ENCODE measurements around the gene NDUFA11. TPM values are rescaled to one million over a fixed set of nuclear protein-coding genes. Genes with fewer than 3 reads are reported as not detected.
"Not testable (repeated sequence)": the region's sequence is repeated elsewhere in the genome, so short reads cannot be mapped to it uniquely, and the experiment has no call there.

Gene NDUFA11
- total and polyA plus RNA-seq, 9 of the 15 experiments (the other 6 are each of a cell fraction or from before 2014, with no cell fraction given): 63.3 to 486 (median 274) TPM

DNA sequence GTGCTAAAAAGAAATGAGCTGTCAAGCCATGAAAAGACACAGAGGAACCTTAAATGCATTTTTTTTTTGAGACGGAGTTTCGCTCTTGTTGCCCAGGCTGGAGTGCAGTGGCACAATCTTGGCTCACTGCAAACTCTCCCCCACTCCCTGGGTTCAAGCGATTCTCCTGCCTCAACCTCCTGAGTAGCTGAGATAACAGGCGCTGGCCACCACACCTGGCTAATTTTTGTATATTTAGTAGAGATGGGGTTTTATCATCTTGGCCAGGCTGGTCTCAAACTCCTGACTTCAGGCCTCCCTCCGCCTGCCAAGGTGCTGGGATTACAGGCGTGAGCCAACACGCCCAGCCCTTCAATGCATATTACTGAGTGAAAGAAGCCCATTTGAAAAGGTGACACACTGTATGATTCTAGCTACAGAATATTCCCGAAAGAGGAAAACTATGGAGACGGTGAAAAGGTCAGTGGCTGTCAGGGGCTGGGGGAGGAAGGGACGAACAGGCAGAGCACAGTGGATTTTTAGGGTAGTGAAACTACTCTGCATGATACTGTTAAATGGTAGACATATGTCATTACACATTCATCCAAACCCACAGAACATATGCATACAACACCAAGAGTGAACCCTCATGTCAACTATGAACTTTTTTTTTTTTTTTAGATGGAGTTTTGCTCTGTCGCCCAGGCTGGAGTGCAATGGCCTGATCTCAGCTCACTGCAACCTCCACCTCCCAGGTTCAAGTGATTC is 19.4 kb downstream of the NDUFA11 start (continued):
- peak; percentile 67 for TF ChIP-seq TEAD4 (IDR thresholded peaks at IDR 0.05; ENCODE audit: low read length)
- TF ChIP-seq TEAD4 (CRISPR knock-in tag; IDR thresholded peaks at IDR 0.05; ENCODE audit: borderline replicate concordance): not testable (repeated sequence)

DNA sequence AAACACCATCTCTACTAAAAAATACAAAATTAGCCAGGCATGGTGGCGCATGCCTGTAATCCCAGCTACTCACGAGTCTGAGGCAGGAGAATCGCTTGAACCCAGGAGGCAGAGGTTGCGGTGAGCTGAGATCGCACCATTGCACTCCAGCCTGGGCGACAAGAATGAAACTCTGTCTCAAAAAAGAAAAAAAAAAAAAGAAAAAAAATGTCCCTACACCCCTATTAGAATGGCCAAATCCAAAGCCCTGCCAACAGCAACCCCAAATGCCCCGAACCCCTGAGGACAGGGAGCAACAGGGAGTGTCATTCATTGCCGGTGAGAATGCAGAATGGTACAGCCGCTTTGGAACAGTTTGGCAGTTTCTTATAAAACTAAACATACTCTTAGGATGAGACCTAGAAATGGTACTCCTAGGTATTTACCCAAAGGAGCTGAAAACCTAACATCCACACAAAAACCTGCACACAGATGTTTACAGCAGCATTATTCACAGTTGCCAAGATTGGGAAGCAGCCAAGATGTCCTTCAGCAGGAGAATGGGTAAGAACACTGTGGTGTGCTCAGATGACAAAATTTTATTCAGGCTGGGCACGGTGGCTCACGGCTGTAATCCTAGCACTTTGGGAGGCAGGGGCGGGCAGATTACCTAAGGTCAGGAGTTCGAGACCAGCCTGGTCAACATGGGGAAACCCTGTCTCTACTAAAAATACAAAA is 20.3 kb downstream of the NDUFA11 start:
- CTCF ChIA-PET (ENCODE audit: low intra/inter-chr PET ratio); BruUV-seq (replicated peaks); ATAC-seq; H3K9ac ChIP-seq (ENCODE audit: insufficient read depth in 1 of 2, low read depth in 2 of 2, low read length in 2 of 2); H3K4me2 ChIP-seq (ENCODE audit: insufficient read depth, low read length); H2AFZ ChIP-seq (ENCODE audit: low read depth, low read length); intact Hi-C loops (cut with micrococcal nuclease); H3K9me3 ChIP-seq (replicated peaks; ENCODE audit: control insufficient read depth, insufficient read depth, low read depth, low read length); H3K9me1 ChIP-seq (ENCODE audit: control insufficient read depth, insufficient read depth, low read length); H3K79me2 ChIP-seq (ENCODE audit: control insufficient read depth, insufficient read depth, low read length); H4K20me1 ChIP-seq (replicated peaks; ENCODE audit: control insufficient read depth, insufficient read depth, low read length); H3K36me3 ChIP-seq (ENCODE audit: control insufficient read depth, insufficient read depth, low read length); FAIRE-seq; in situ Hi-C loops (cut with MboI); H3K4me3 ChIP-seq; DNase-seq (ENCODE audit: extremely low read depth in 1 of 4, low spot score in 3 of 4); H3K27ac ChIP-seq (ENCODE audit: extremely low read depth, low read depth, low read length): not testable (repeated sequence)
- Histone ChIP-seq H3K27me3 (ENCODE audit: control insufficient read depth in 2 of 2, insufficient read depth in 2 of 2, low read length in 2 of 2) (peaks cover 15 to 35% of the 10 kb centered on the region in 2 experiments; a peak in 4 of 5 replicates), H3K4me1 (replicated peaks in 1 of 2; ENCODE audit: control insufficient read depth in 2 of 2, insufficient read depth in 2 of 2, low read length in 2 of 2) (peaks cover 2 to 19% of the 10 kb centered on the region in 2 experiments; a peak in 2 of 5 replicates)
- TF ChIP-seq, protein P1, sequence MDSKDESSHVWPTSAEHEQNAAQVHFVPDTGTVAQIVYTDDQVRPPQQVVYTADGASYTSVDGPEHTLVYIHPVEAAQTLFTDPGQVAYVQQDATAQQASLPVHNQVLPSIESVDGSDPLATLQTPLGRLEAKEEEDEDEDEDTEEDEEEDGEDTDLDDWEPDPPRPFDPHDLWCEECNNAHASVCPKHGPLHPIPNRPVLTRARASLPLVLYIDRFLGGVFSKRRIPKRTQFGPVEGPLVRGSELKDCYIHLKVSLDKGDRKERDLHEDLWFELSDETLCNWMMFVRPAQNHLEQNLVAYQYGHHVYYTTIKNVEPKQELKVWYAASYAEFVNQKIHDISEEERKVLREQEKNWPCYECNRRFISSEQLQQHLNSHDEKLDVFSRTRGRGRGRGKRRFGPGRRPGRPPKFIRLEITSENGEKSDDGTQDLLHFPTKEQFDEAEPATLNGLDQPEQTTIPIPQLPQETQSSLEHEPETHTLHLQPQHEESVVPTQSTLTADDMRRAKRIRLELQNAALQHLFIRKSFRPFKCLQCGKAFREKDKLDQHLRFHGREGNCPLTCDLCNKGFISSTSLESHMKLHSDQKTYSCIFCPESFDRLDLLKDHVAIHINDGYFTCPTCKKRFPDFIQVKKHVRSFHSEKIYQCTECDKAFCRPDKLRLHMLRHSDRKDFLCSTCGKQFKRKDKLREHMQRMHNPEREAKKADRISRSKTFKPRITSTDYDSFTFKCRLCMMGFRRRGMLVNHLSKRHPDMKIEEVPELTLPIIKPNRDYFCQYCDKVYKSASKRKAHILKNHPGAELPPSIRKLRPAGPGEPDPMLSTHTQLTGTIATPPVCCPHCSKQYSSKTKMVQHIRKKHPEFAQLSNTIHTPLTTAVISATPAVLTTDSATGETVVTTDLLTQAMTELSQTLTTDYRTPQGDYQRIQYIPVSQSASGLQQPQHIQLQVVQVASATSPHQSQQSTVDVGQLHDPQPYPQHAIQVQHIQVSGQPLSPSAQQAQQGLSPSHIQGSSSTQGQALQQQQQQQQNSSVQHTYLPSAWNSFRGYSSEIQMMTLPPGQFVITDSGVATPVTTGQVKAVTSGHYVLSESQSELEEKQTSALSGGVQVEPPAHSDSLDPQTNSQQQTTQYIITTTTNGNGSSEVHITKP (IDR thresholded peaks at IDR 0.05; ENCODE audit: partially characterized antibody): peak; percentile 25
- 0 out of 2 replicates have a peak, but pooled peaks have one; percentile 4 for TF ChIP-seq NFIC (IDR thresholded peaks at IDR 0.05)
- WGBS (ENCODE audit: insufficient coverage, low coverage, missing lambda C conversion rate): 36% methylated on average over 11 of the region's 13 CpGs
- POLR2A ChIA-PET: interaction anchor here (0.6 to 1.0 kb wide), 4 partner anchors 11 to 106 kb away, joined by 3 to 4 read pairs (median 4); no protein-coding TSS in a partner anchor

Data from K562 (cell line).